Transverse colon (tissue), 4 donors: Measurements from ENCODE around the gene IL36G. TPM values are rescaled to one million over a fixed set of nuclear protein-coding genes. Genes with fewer than 3 reads are reported as not detected.

Experiments
- DNase-seq: peaks from one replicate; pipeline ENCODE4 v3.0.0-alpha.2; 2019
- H3K27ac ChIP-seq, 4 donors: fragments of 200-600 bp; sonication (generic); 2 replicates each; pipeline ENCODE4 v1.5.1; 2016 to 2018; ENCODE audit warnings: inconsistent platforms in 4 of 4
- H3K27me3 ChIP-seq: fragments of 200-600 bp; sonication (generic); 2 replicates; pipeline ENCODE4 v1.5.1; 2017; ENCODE audit warnings: inconsistent platforms
- H3K36me3 ChIP-seq, 4 donors: fragments of 200-600 bp; sonication (generic); 2 replicates each; pipeline ENCODE4 v1.5.1; 2017 to 2019; ENCODE audit warnings: inconsistent platforms in 4 of 4
- H3K4me1 ChIP-seq, 4 donors: fragments of 200-600 bp; sonication (generic); 2 replicates each; pipeline ENCODE4 v1.5.1; 2017 to 2020; ENCODE audit warnings: inconsistent platforms in 4 of 4
- H3K4me3 ChIP-seq, 4 donors: fragments of 200-600 bp; sonication (generic); 1 replicate in 1 of 4; 2 replicates in 3 of 4; pipeline versions ENCODE4 v1.5.1 to v1.6.1; 2017 to 2019; ENCODE audit warnings: inconsistent platforms in 4 of 4
- H3K9me3 ChIP-seq, 2 donors: fragments of 200-600 bp; sonication (generic); 2 replicates each; pipeline ENCODE4 v1.5.1; 2017 to 2019; ENCODE audit warnings: inconsistent platforms in 2 of 2
- CTCF ChIP-seq, 5 experiments: fragments of 200-600 bp in 3 of 5; fragments of 450-650 bp in 2 of 5; sonication (generic) in 3 of 5; IDR thresholded peaks; 1 replicate in 2 of 5; 2 replicates in 3 of 5; pipeline ENCODE4 v1.5.1; 2016 to 2017; ENCODE audit warnings: antibody characterized with exemption in 5 of 5, inconsistent platforms in 3 of 5, mild to moderate bottlenecking in 2 of 5, moderate library complexity in 1 of 5
- EP300 ChIP-seq: sonication (generic); formaldehyde crosslinking; IDR thresholded peaks from one replicate; pipeline ENCODE4 v1.6.1; 2017; ENCODE audit warnings: antibody characterized with exemption, low read depth
- POLR2A ChIP-seq: fragments of 450-650 bp; IDR thresholded peaks from one replicate; pipeline ENCODE4 v1.6.1; 2016; ENCODE audit warnings: antibody characterized with exemption, mild to moderate bottlenecking, moderate library complexity
- POLR2AphosphoS5 ChIP-seq, 3 donors: sonication (generic); formaldehyde crosslinking; IDR thresholded peaks; one replicate each; pipeline ENCODE4 v1.6.1; 2016; ENCODE audit warnings: antibody characterized with exemption in 3 of 3
- WGBS, 2 donors: methylation state at CpG; one replicate each; pipeline ENCODE4 v1.1.5; 2018; ENCODE audit warnings: low coverage in 1 of 2; 5-methylcytosine and 5-hydroxymethylcytosine counted together
- in situ Hi-C, 4 donors: fragments of 200-750 bp; cut with MboI; loops; one replicate each; pipeline versions ENCODE4 v1.15.0 to v1.15.1; 2017; ENCODE audit warnings: low sequenced_read_pairs in 3 of 4, low pct_ligation_motif_present in 1 of 4, low pct_unique_long_range_greater_than_20kb in 1 of 4
- intact Hi-C: fragments of 100-400 bp; cut with DNase I; formaldehyde crosslinking; loops from one replicate; pipeline ENCODE4 v1.15.1; 2023; ENCODE audit warnings: low total_unique reads
- total RNA-seq, 4 donors: library from RNA; depleted of rRNA; stranded (reverse); fragments of >200 nt; gene quantifications; one replicate each; pipeline ENCODE4 v1.1.0, GENCODE V29; 2016

IL36G gene
- total RNA-seq, 4 donors from 2014 or later: 2.8 TPM; not detected in 3

GRCh38 chr2:112954364-112954763, 23.4 kb upstream of the IL36G start:
- intact Hi-C loops (no loop called here), in situ Hi-C loops (loop anchor here in 2 of 4 donors (10.0 to 25.0 kb wide), 3 partner anchors 200 to 342 kb away; no protein-coding TSS in a partner anchor)
- WGBS, 2 donors: 86 to 88% methylated on average over 2 to 7 of the region's 7 CpGs
- no peak for TF ChIP-seq POLR2A
- TF ChIP-seq POLR2AphosphoS5 (IDR thresholded peaks at IDR 0.05): no peak
- TF ChIP-seq EP300: no peak
- TF ChIP-seq CTCF (IDR thresholded peaks at IDR 0.05): no peak
- DNase-seq: no peak
- no peaks in the 10 kb centered on the region for H3K36me3 ChIP-seq
- H3K27ac ChIP-seq: no peak overlapping the region
- H3K4me3 ChIP-seq: no peak overlapping the region
- H3K4me1 ChIP-seq: no peaks in the 10 kb centered on the region
- H3K27me3 ChIP-seq: peaks cover 10% of the 10 kb centered on the region
- no peaks in the 10 kb centered on the region for H3K9me3 ChIP-seq

- Histone ChIP-seq H3K4me1 (no peaks in the 10 kb centered on the region), H3K27me3 (no peaks in the 10 kb centered on the region), H3K9me3 (no peaks in the 10 kb centered on the region), H3K4me3 (no peak overlapping the region), H3K27ac (no peak overlapping the region), H3K36me3 (no peaks in the 10 kb centered on the region)
- intact Hi-C loops: no loop called here
- DNase-seq: no peak
- WGBS, 2 donors: 93 to 100% methylated on average over 1 to 3 of the region's 3 CpGs
- no peak for TF ChIP-seq CTCF (IDR thresholded peaks at IDR 0.05)
- TF ChIP-seq POLR2AphosphoS5 (IDR thresholded peaks at IDR 0.05): no peak
- no peak for TF ChIP-seq EP300
- no peak for TF ChIP-seq POLR2A
- in situ Hi-C loops: loop anchor here in 2 of 4 donors (10.0 to 25.0 kb wide), 3 partner anchors 203 to 345 kb away; no protein-coding TSS in a partner anchor
Measured at GRCh38 chr2:112957511-112957910, 20.3 kb upstream of the IL36G start.

DNA sequence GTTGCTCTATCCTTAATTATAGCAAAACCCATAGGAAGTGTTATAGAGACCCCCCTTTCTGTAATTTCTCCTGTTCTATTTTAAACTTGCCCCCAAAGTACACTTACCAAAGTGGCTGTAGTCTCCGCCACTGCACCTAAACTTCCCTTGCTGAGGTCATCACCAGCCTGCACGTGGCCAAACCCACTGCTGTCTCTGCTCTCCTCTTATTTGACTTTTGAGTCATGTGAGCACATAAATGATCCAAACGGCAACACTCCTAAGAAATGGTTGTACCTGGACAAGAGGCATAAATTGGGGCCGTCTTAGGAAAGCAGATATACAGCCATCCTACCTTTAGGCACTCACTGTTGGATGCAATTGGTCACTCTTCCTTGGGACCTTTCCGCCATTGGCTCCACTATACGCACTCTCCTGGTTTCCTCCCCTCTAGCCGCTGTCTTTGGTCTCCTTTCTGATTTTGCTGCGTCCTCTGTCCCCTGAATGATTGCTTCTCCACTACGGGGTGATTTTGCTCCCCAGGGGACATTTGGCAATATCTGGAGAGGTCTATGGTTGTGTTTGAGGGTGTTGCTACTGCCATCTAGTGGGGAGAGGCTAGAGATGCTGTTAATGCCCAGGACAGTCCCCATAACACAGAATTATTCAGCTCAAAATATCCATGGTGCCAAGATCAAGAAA, 19.2 kb upstream of the IL36G start:
- Histone ChIP-seq H3K4me1 (no peaks in the 10 kb centered on the region), H3K27me3 (no peaks in the 10 kb centered on the region), H3K36me3 (no peaks in the 10 kb centered on the region), H3K4me3 (no peak overlapping the region), H3K27ac (no peak overlapping the region), H3K9me3 (no peaks in the 10 kb centered on the region)
- TF ChIP-seq POLR2AphosphoS5 (IDR thresholded peaks at IDR 0.05) (no peak), CTCF (IDR thresholded peaks at IDR 0.05) (peak; percentile 58 to 80 (median 68)), POLR2A (no peak), EP300 (no peak)
- intact Hi-C loops: no loop called here
- 38 to 43% methylated on average over 8 to 9 of the region's 9 CpGs for WGBS, 2 donors
- in situ Hi-C loops: loop anchor here in 2 of 4 donors (10.0 to 25.0 kb wide), 3 partner anchors 204 to 346 kb away; no protein-coding TSS in a partner anchor
- no peak for DNase-seq

DNA sequence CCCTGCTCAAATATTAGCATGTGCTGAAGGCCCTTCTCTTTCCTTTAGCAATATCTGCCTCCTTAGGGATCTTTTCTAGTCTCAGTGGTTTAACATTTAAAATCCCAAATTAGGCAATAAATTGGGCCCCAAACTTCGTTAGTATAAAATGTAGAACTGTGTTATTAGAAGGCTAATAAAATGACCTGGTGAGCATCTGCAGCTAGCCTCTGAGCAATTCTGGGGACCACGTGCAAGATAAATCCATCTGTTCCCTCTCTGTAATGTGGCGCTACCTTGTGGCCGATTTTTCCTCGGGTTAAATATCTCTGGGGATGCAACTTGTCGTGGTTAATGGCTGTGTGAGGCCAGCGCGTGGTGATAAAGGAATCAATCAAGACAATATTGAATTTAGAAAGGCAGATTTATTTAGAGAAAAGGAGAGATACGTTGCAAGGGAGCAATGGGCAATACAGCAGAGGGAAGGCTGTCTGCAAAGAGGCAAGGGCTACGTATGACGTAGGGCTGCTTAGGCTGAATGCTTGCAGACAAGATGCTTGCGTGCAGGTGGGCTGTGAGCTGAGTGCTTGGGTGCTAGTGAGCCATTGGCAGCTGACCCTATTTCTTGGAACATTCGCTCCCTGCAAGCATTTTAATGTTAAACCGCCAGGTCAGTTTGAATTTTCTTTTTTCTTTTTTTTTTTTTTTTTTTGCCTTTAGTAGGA, 18.5 kb upstream of the IL36G start:
- in situ Hi-C loops (loop anchor here in 2 of 4 donors (10.0 to 25.0 kb wide), 3 partner anchors 204 to 347 kb away; no protein-coding TSS in a partner anchor), intact Hi-C loops (no loop called here)
- Histone ChIP-seq H3K4me3 (no peak overlapping the region), H3K36me3 (no peaks in the 10 kb centered on the region), H3K9me3 (no peaks in the 10 kb centered on the region), H3K27ac (no peak overlapping the region), H3K27me3 (no peaks in the 10 kb centered on the region), H3K4me1 (no peaks in the 10 kb centered on the region)
- WGBS, 2 donors: 61 to 76% methylated on average over 4 to 14 of the region's 14 CpGs
- DNase-seq: no peak
- TF ChIP-seq CTCF (IDR thresholded peaks at IDR 0.05) (peak in 2 of 5 experiments; percentile 13 to 30), EP300 (no peak)
